ENCODE data around the gene KLF2. TPM values are rescaled to one million over a fixed set of nuclear protein-coding genes. Genes with fewer than 3 reads are reported as not detected.

KLF2 gene
- total RNA-seq, result 1 to 10 TPM in 1 of 2 donors, under 1 TPM in 1; under 0.01 to 5.3 TPM

GRCh38 chr19:16324384-16325160 lies at the start of gene KLF2:
KLF2 (plus strand) TSS chr19:16324826; CDS start chr19:16324924, 98 bp downstream.

Other genes with a start within 250 kb of the KLF2 start
- 100 to 1,000 TPM; 409 to 554 TPM for gene TPM4, start 248.3 kb upstream of the KLF2 start, total RNA-seq
- 100 to 1,000 TPM in 1 of 2 donors, 10 to 100 TPM in 1; 89.5 to 143 TPM for gene RAB8A, start 212.9 kb upstream of the KLF2 start, total RNA-seq
- not detected for gene HSH2D, start 181.1 kb upstream of the KLF2 start, total RNA-seq
- not detected for gene CIB3, start 151.3 kb upstream of the KLF2 start, total RNA-seq
- 10 to 100 TPM; 89.1 to 99.6 TPM for gene FAM32A, start 139.4 kb upstream of the KLF2 start, total RNA-seq
- gene AP1M1, start 126.9 kb upstream of the KLF2 start, total RNA-seq, result 10 to 100 TPM; 74.3 to 82.6 TPM
- 10 to 100 TPM; 10.7 to 18.3 TPM for gene EPS15L1, start 147.1 kb downstream of the KLF2 start, total RNA-seq
- gene CALR3, start 171.3 kb downstream of the KLF2 start, total RNA-seq, result not detected
- gene C19orf44, start 171.6 kb downstream of the KLF2 start, total RNA-seq, result 1 to 10 TPM; 4.7 to 6.9 TPM
- 10 to 100 TPM in 1 of 2 donors, 1 to 10 TPM in 1; 6.2 to 10.7 TPM for gene CHERP, start 217.6 kb downstream of the KLF2 start, total RNA-seq
- 10 to 100 TPM; 15.7 to 17.6 TPM for gene SLC35E1, start 247.6 kb downstream of the KLF2 start, total RNA-seq